Cardiac muscle cell (in vitro differentiated cells and primary cell): Measurements from ENCODE around the gene LPCAT3. TPM values are rescaled to one million over a fixed set of nuclear protein-coding genes. Genes with fewer than 3 reads are reported as not detected.

Experiments
- DNase-seq, 2 donors: peaks; one replicate each; pipeline versions ENCODE4 v3.0.0 to v3.0.0-alpha.2; 2010 to 2017; ENCODE audit warnings: low read depth in 1 of 2, low spot score in 1 of 2
- H3K27ac ChIP-seq: fragments of 200-600 bp; sonication (generic); 2 replicates; pipeline ENCODE4 v1.5.1; 2016
- H3K27me3 ChIP-seq: fragments of 200-600 bp; sonication (generic); 2 replicates; pipeline ENCODE4 v1.6.0; 2016; ENCODE audit warnings: control low read depth
- H3K36me3 ChIP-seq: fragments of 200-600 bp; sonication (generic); 2 replicates; pipeline ENCODE4 v1.5.1; 2016; ENCODE audit warnings: control low read depth
- H3K4me1 ChIP-seq: fragments of 200-600 bp; sonication (generic); 2 replicates; pipeline ENCODE4 v1.8.1; 2017; ENCODE audit warnings: low read depth, mild to moderate bottlenecking, mixed run types
- H3K4me3 ChIP-seq: fragments of 200-600 bp; sonication (generic); 2 replicates; pipeline ENCODE4 v1.5.1; 2016; ENCODE audit warnings: mild to moderate bottlenecking
- H3K9me3 ChIP-seq: fragments of 200-600 bp; sonication (generic); 2 replicates; pipeline ENCODE4 v1.5.1; 2017; ENCODE audit warnings: low read depth, mild to moderate bottlenecking, control low read depth
- polyA plus RNA-seq: library from polyadenylated mRNA; unstranded; fragments of >200 nt; fragmentation: Nextera tagmentation; extraction: Ambion mirVana; gene quantifications from 2 replicates; pipeline ENCODE4 v1.2.1, GENCODE V29; 2016
- total RNA-seq: library from RNA; depleted of rRNA; stranded (reverse); fragments of >200 nt; gene quantifications from 2 replicates; pipeline ENCODE4 v1.2.3, GENCODE V29; 2016
- TF ChIP-seq, protein P1 (sequence below): IDR thresholded peaks from 2 replicates; pipeline ENCODE4 v1.5.1; 2012; ENCODE audit warnings: low read depth, mild to moderate bottlenecking, low read length

LPCAT3 gene
- total and polyA plus RNA-seq, 2 experiments from 2014 or later = 12.0 to 37.8 TPM

DNA sequence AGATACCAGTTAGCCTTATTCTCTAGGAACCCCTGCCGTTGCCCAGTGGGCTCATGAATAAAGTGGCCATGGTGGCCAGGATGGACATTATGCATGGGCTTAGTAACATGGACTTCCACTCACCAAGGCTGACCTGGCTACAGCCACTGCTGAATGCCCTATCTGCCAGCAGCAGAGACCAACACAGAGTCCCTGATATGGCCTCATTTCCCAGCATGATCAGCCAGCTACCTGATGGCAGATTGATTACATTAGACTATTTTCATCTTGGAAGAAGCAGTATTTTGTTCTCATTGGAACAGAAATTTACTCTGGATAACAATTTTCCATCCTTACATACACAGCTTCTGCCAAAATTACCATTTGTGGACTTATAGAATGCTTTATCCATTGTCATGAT is 16.2 kb upstream of the LPCAT3 start:
- H3K4me1 ChIP-seq = no peaks in the 10 kb centered on the region
- H3K4me3 ChIP-seq = no peak overlapping the region
- no peaks in the 10 kb centered on the region for H3K9me3 ChIP-seq
- DNase-seq = no peak
- H3K27ac ChIP-seq = no peak overlapping the region
- H3K27me3 ChIP-seq = no peaks in the 10 kb centered on the region
- no peaks in the 10 kb centered on the region for H3K36me3 ChIP-seq
- TF ChIP-seq, protein P1, sequence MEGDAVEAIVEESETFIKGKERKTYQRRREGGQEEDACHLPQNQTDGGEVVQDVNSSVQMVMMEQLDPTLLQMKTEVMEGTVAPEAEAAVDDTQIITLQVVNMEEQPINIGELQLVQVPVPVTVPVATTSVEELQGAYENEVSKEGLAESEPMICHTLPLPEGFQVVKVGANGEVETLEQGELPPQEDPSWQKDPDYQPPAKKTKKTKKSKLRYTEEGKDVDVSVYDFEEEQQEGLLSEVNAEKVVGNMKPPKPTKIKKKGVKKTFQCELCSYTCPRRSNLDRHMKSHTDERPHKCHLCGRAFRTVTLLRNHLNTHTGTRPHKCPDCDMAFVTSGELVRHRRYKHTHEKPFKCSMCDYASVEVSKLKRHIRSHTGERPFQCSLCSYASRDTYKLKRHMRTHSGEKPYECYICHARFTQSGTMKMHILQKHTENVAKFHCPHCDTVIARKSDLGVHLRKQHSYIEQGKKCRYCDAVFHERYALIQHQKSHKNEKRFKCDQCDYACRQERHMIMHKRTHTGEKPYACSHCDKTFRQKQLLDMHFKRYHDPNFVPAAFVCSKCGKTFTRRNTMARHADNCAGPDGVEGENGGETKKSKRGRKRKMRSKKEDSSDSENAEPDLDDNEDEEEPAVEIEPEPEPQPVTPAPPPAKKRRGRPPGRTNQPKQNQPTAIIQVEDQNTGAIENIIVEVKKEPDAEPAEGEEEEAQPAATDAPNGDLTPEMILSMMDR = no peak

DNA sequence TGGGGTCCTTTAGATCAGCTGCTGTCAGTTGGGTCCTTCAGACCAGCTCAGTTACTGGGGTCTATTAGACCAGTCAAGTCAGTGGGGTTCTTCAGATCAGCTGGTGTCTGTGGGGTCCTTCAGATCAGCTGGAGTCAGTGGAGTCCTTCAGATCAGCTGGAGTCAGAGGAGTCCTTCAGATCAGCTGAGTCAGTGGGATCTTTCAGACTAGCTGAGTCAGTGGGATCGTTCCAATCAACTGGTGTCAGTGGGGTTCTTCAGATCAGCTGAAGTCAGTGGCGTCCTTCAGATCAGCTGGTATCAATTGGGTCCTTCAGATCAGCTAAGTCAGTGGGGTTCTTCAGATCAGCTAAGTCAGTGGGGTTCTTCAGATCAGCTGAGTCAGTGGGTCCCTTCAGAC is 14.7 kb upstream of the LPCAT3 start:
- H3K4me1 ChIP-seq = no peaks in the 10 kb centered on the region
- no peaks in the 10 kb centered on the region for H3K27me3 ChIP-seq
- H3K36me3 ChIP-seq = no peaks in the 10 kb centered on the region
- no peak for DNase-seq
- no peak overlapping the region for H3K27ac ChIP-seq
- H3K4me3 ChIP-seq = no peak overlapping the region
- TF ChIP-seq, protein P1 = no peak
- H3K9me3 ChIP-seq = no peaks in the 10 kb centered on the region

DNA sequence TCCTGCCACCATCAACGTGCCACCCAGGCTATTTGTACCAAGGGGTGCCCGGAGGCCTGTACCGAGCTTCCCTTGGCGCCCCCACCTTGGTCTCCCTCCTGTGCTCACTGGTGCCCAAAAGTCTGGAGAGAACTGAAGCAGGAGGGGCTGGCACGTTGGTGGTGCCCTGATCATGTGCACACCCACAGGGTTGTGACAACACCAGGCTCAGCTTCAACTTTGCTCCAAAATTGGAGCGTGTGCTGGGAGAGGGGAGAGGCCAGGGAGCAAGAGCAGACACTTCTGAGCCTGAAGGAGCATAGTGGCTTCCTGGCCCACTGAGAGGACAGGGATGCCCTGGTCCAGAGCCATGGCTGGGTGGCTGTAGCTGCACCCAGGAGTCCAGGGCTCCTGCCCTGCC is 13.0 kb upstream of the LPCAT3 start:
- no peaks in the 10 kb centered on the region for H3K36me3 ChIP-seq
- TF ChIP-seq, protein P1 = no peak
- no peak for DNase-seq
- H3K9me3 ChIP-seq = no peaks in the 10 kb centered on the region
- no peak overlapping the region for H3K27ac ChIP-seq
- no peaks in the 10 kb centered on the region for H3K4me1 ChIP-seq
- no peaks in the 10 kb centered on the region for H3K27me3 ChIP-seq
- no peak overlapping the region for H3K4me3 ChIP-seq

DNA sequence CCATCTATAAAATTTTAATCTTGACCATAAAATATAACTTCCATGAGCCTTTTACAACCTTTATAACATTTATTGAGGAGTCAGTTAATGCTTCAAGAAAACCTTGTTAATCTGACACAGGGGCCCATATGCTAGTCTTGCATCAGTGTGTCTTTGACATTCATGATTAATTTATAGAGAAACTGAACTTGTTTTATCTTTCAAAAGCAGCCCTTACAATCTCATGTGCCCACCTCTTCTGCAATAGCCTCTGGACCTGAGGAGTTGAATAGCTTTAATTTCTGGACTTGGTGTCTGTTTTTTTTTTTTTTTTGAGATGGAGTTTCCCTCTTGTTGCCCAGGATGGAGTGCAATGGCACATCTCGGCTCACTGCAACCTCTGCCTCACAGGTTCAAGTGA is 8.6 kb upstream of the LPCAT3 start:
- TF ChIP-seq, protein P1 = no peak
- no peak for DNase-seq
- Histone ChIP-seq H3K27ac (no peak overlapping the region), H3K9me3 (no peaks in the 10 kb centered on the region), H3K4me1 (no peaks in the 10 kb centered on the region), H3K4me3 (no peak overlapping the region), H3K27me3 (no peaks in the 10 kb centered on the region), H3K36me3 (no peaks in the 10 kb centered on the region)

DNA sequence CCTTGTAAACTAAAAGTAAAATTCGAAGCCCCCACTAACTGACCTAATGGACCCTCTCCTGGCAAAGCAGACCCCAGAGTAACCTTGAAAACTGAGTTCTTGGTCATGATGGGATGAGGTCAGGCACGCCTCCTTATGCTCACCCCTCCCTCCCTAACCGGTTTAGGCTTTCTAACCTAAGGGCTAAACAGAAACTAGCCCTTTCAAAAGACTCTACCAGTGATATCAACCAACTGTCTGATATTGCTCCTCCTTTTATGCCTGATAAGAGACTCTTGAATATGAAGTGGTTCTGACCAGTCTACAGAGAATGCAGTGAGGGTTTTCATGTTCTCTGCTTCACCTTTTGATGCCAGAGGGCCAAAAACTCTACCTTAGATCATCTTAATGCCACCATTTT is 4.8 kb upstream of the LPCAT3 start:
- Histone ChIP-seq H3K4me1 (no peaks in the 10 kb centered on the region), H3K27ac (no peak overlapping the region), H3K4me3 (no peak overlapping the region), H3K36me3 (no peaks in the 10 kb centered on the region), H3K9me3 (no peaks in the 10 kb centered on the region), H3K27me3 (no peaks in the 10 kb centered on the region)
- TF ChIP-seq, protein P1 = no peak
- DNase-seq = no peak

DNA sequence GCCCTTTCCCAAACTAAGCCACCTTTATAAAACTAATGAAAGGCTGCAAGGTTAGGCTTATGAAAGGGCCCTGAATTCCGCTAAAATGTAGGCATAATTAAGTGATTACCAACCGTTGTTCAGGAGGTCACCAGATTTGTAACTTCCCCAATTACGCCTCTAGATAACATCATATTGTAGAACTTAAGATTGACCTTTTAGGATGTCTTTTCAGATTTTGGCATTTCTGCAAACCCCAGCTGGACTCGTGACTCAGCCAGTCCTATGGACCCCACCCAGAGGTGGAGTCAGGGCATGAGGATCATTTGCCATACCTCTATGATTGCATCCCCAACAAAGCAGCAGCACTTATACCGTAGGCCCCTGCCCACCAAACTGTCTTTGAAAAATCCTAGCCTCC is 3.7 kb upstream of the LPCAT3 start:
- Histone ChIP-seq H3K27me3 (no peaks in the 10 kb centered on the region), H3K4me3 (no peak overlapping the region), H3K9me3 (no peaks in the 10 kb centered on the region), H3K4me1 (peaks cover 7% of the 10 kb centered on the region), H3K36me3 (no peaks in the 10 kb centered on the region), H3K27ac (no peak overlapping the region)
- TF ChIP-seq, protein P1 = no peak
- DNase-seq = no peak
